CD4-positive, alpha-beta memory T cell (primary cell): ENCODE results near the gene SLC25A39. TPM values are rescaled to one million over a fixed set of nuclear protein-coding genes. Genes with fewer than 3 reads are reported as not detected.
A peak's percentile ranks its signal among the peaks of the same experiment; 100 is the strongest.

ENCODE experiments used
- CTCF ChIA-PET: fragments of 350-600 bp; sonication (Branson Sonifier 250); formaldehyde crosslinking; loops from one replicate; lab custom pipeline; 2021; ENCODE audit warnings: inconsistent platforms; ENCODE audit not compliant: partially characterized antibody; lab: Charles Lee
- POLR2A ChIA-PET: fragments of 350-600 bp; sonication (Branson Sonifier 250); formaldehyde crosslinking; loops from one replicate; lab custom pipeline; 2021; ENCODE audit not compliant: partially characterized antibody; lab: Charles Lee
- DNase-seq, 5 donors: peaks; one replicate each; pipeline versions ENCODE4 v3.0.0 to v3.0.0-alpha.2; 2020 to 2022; ENCODE audit warnings: mixed read lengths in 1 of 5
- H3K27ac ChIP-seq: one replicate; pipeline ENCODE4 v1.7.0; 2013; ENCODE audit warnings: low read depth, low read length
- H3K27me3 ChIP-seq: 2 replicates; pipeline ENCODE4 v1.7.0; 2013; ENCODE audit warnings: mild to moderate bottlenecking, low read length, moderate library complexity; ENCODE audit not compliant: insufficient read depth
- H3K36me3 ChIP-seq: 2 replicates; pipeline ENCODE4 v1.7.0; 2013; ENCODE audit warnings: mild to moderate bottlenecking, low read length, moderate library complexity; ENCODE audit not compliant: insufficient read depth
- H3K4me1 ChIP-seq: 2 replicates; pipeline ENCODE4 v1.7.0; 2013; ENCODE audit warnings: mild to moderate bottlenecking, low read length, moderate library complexity; ENCODE audit not compliant: insufficient read depth
- H3K4me3 ChIP-seq, 2 donors: one replicate each; pipeline ENCODE4 v1.7.0; 2013; ENCODE audit warnings: low read length in 2 of 2, mild to moderate bottlenecking in 1 of 2
- H3K9me3 ChIP-seq, 2 donors: one replicate each; pipeline ENCODE4 v1.7.0; 2013; ENCODE audit warnings: low read length in 2 of 2, control low read depth in 1 of 2; ENCODE audit not compliant: control insufficient read depth in 1 of 2
- H3K27ac Mint-ChIP-seq, 7 donors: one replicate each; pipeline ENCODE4 v1.8.0; 2020 to 2021; ENCODE audit warnings: mixed read lengths in 7 of 7, mild to moderate bottlenecking in 6 of 7, inconsistent platforms in 3 of 7, moderate library complexity in 3 of 7
- H3K27me3 Mint-ChIP-seq, 2 donors: one replicate each; pipeline ENCODE4 v1.8.0; 2020 to 2021; ENCODE audit warnings: mixed read lengths in 2 of 2
- H3K36me3 Mint-ChIP-seq, 2 donors: one replicate each; pipeline ENCODE4 v1.8.0; 2020 to 2021; ENCODE audit warnings: mixed read lengths in 2 of 2, inconsistent platforms in 1 of 2, mild to moderate bottlenecking in 1 of 2
- H3K4me1 Mint-ChIP-seq, 4 donors: one replicate each; pipeline ENCODE4 v1.8.0; 2020 to 2021; ENCODE audit warnings: mixed read lengths in 4 of 4, mild to moderate bottlenecking in 1 of 4
- H3K4me3 Mint-ChIP-seq, 8 donors: one replicate each; pipeline ENCODE4 v1.8.0; 2020 to 2021; ENCODE audit warnings: mixed read lengths in 8 of 8, mild to moderate bottlenecking in 7 of 8, moderate library complexity in 6 of 8, inconsistent platforms in 3 of 8
- H3K9me3 Mint-ChIP-seq, 8 donors: one replicate each; pipeline ENCODE4 v1.8.0; 2020 to 2021; ENCODE audit warnings: mixed read lengths in 8 of 8, mild to moderate bottlenecking in 5 of 8, inconsistent platforms in 3 of 8, moderate library complexity in 1 of 8
- intact Hi-C: fragments of 100-400 bp; cut with micrococcal nuclease; formaldehyde crosslinking; loops from one replicate; pipeline ENCODE4 v1.15.1; 2023
- polyA plus RNA-seq, 2 donors: library from polyadenylated mRNA; unstranded; fragments of 300-500 nt; fragmentation: Illumina TruSeq; gene quantifications; one replicate each; pipeline ENCODE4 v1.2.3, GENCODE V29; 2021
- total RNA-seq, 2 experiments: library from RNA; stranded (reverse); gene quantifications; one replicate each; pipeline ENCODE4 v1.2.3, GENCODE V29; 2021

SLC25A39 gene
- total and polyA plus RNA-seq, 4 experiments from 2014 or later = 91.2 to 140 (median 105) TPM

GRCh38 chr17:44280392-44280937 is 44.2 kb downstream of the SLC25A39 start:
- intact Hi-C loops = no loop called here
- H3K27ac ChIP-seq = no peak overlapping the region
- Mint-ChIP-seq H3K27me3 (peaks cover 0 to 2% of the 10 kb centered on the region in 2 donors), H3K9me3 (peaks cover 0 to 3% (median 0%) of the 10 kb centered on the region in 8 donors), H3K4me1 (peaks cover 5 to 12% (median 9%) of the 10 kb centered on the region in 4 donors), H3K27ac (peak overlapping the region in 1 of 7 donors; percentile 63), H3K4me3 (no peak overlapping the region), H3K36me3 (no peaks in the 10 kb centered on the region)
- ChIA-PET POLR2A (interaction anchor here (0.6 kb wide), 1 partner anchor 34 kb away, joined by 3 read pairs; no protein-coding TSS in a partner anchor), CTCF (no interaction called here)
- no peak overlapping the region for H3K4me3 ChIP-seq
- H3K27me3 ChIP-seq = no peaks in the 10 kb centered on the region
- DNase-seq = no peak
- no peaks in the 10 kb centered on the region for H3K36me3 ChIP-seq
- H3K4me1 ChIP-seq = peaks cover 3% of the 10 kb centered on the region
- no peaks in the 10 kb centered on the region for H3K9me3 ChIP-seq

GRCh38 chr17:44279666-44280391 is 44.8 kb downstream of the SLC25A39 start:
- POLR2A ChIA-PET = interaction anchor here (0.6 kb wide), 1 partner anchor 34 kb away, joined by 3 read pairs; no protein-coding TSS in a partner anchor
- Histone ChIP-seq H3K4me1 (peaks cover 3% of the 10 kb centered on the region), H3K27ac (no peak overlapping the region), H3K36me3 (no peaks in the 10 kb centered on the region), H3K9me3 (no peaks in the 10 kb centered on the region), H3K27me3 (no peaks in the 10 kb centered on the region), H3K4me3 (no peak overlapping the region)
- peaks cover 5 to 12% (median 9%) of the 10 kb centered on the region in 4 donors for H3K4me1 Mint-ChIP-seq
- H3K27ac Mint-ChIP-seq = peak overlapping the region in 2 of 7 donors; percentile 63 to 74
- no peaks in the 10 kb centered on the region for H3K36me3 Mint-ChIP-seq
- peaks cover 0 to 3% (median 0%) of the 10 kb centered on the region in 8 donors for H3K9me3 Mint-ChIP-seq
- H3K4me3 Mint-ChIP-seq = no peak overlapping the region
- CTCF ChIA-PET = no interaction called here
- intact Hi-C loops = no loop called here
- DNase-seq = no peak
- H3K27me3 Mint-ChIP-seq = peaks cover 0 to 6% of the 10 kb centered on the region in 2 donors

- H3K27ac Mint-ChIP-seq = no peak overlapping the region
These were observed 45.3 kb downstream of the SLC25A39 start for GRCh38 chr17:44279346-44279665.

GRCh38 chr17:44277976-44278375 is 46.6 kb downstream of the SLC25A39 start:
- CTCF ChIA-PET = no interaction called here
- Histone ChIP-seq H3K4me1 (peaks cover 3% of the 10 kb centered on the region), H3K9me3 (no peaks in the 10 kb centered on the region), H3K27ac (no peak overlapping the region), H3K27me3 (no peaks in the 10 kb centered on the region), H3K36me3 (no peaks in the 10 kb centered on the region), H3K4me3 (no peak overlapping the region)
- H3K4me1 Mint-ChIP-seq = peaks cover 5 to 12% (median 9%) of the 10 kb centered on the region in 4 donors
- peaks cover 0 to 3% (median 0%) of the 10 kb centered on the region in 8 donors for H3K9me3 Mint-ChIP-seq
- H3K27me3 Mint-ChIP-seq = peaks cover 0 to 6% of the 10 kb centered on the region in 2 donors
- H3K4me3 Mint-ChIP-seq = no peak overlapping the region
- POLR2A ChIA-PET = no interaction called here
- H3K36me3 Mint-ChIP-seq = no peaks in the 10 kb centered on the region
- no peak for DNase-seq
- intact Hi-C loops = no loop called here
- H3K27ac Mint-ChIP-seq = no peak overlapping the region

More at GRCh38 chr17:44279346-44279665, 45.3 kb downstream of the SLC25A39 start:
- H3K4me3 ChIP-seq = no peak overlapping the region
- peaks cover 3% of the 10 kb centered on the region for H3K4me1 ChIP-seq
- H3K36me3 ChIP-seq = no peaks in the 10 kb centered on the region
- Mint-ChIP-seq H3K36me3 (no peaks in the 10 kb centered on the region), H3K4me3 (no peak overlapping the region), H3K4me1 (peaks cover 5 to 12% (median 9%) of the 10 kb centered on the region in 4 donors), H3K9me3 (peaks cover 0 to 3% (median 0%) of the 10 kb centered on the region in 8 donors), H3K27me3 (peaks cover 0 to 6% of the 10 kb centered on the region in 2 donors)
- no peaks in the 10 kb centered on the region for H3K9me3 ChIP-seq
- DNase-seq = no peak
- intact Hi-C loops = no loop called here
- CTCF ChIA-PET = no interaction called here
- no peak overlapping the region for H3K27ac ChIP-seq
- no peaks in the 10 kb centered on the region for H3K27me3 ChIP-seq
- POLR2A ChIA-PET = interaction anchor here (0.9 kb wide), 1 partner anchor 58 kb away, joined by 4 read pairs; no protein-coding TSS in a partner anchor

GRCh38 chr17:44273607-44274006 is 51.0 kb downstream of the SLC25A39 start:
- POLR2A ChIA-PET = no interaction called here
- peaks cover 0 to 1% (median 0%) of the 10 kb centered on the region in 4 donors for H3K4me1 Mint-ChIP-seq

GRCh38 chr17:44272954-44273353 is 51.7 kb downstream of the SLC25A39 start:
- intact Hi-C loops = no loop called here
- no peaks in the 10 kb centered on the region for H3K9me3 Mint-ChIP-seq
- no peaks in the 10 kb centered on the region for H3K4me1 Mint-ChIP-seq
- H3K9me3 ChIP-seq = no peaks in the 10 kb centered on the region
- H3K4me3 Mint-ChIP-seq = no peak overlapping the region
- H3K27me3 Mint-ChIP-seq = peaks cover 2 to 7% of the 10 kb centered on the region in 2 donors
- no peak for DNase-seq
- CTCF ChIA-PET = interaction anchor here (1.1 kb wide), 1 partner anchor 10 kb away, joined by 4 read pairs; no protein-coding TSS in a partner anchor
- no peaks in the 10 kb centered on the region for H3K4me1 ChIP-seq
- H3K4me3 ChIP-seq = no peak overlapping the region
- no peak overlapping the region for H3K27ac ChIP-seq
- H3K36me3 Mint-ChIP-seq = no peaks in the 10 kb centered on the region
- no peaks in the 10 kb centered on the region for H3K27me3 ChIP-seq
- no peak overlapping the region for H3K27ac Mint-ChIP-seq
- POLR2A ChIA-PET = no interaction called here
- no peaks in the 10 kb centered on the region for H3K36me3 ChIP-seq

More at GRCh38 chr17:44273607-44274006, 51.0 kb downstream of the SLC25A39 start:
- Mint-ChIP-seq H3K36me3 (no peaks in the 10 kb centered on the region), H3K27me3 (peaks cover 2 to 9% of the 10 kb centered on the region in 2 donors), H3K9me3 (no peaks in the 10 kb centered on the region), H3K27ac (no peak overlapping the region), H3K4me3 (no peak overlapping the region)
- intact Hi-C loops = no loop called here
- no peak for DNase-seq
- Histone ChIP-seq H3K36me3 (no peaks in the 10 kb centered on the region), H3K9me3 (no peaks in the 10 kb centered on the region), H3K4me1 (no peaks in the 10 kb centered on the region), H3K27ac (no peak overlapping the region), H3K27me3 (no peaks in the 10 kb centered on the region), H3K4me3 (no peak overlapping the region)
- CTCF ChIA-PET = no interaction called here

- no peak overlapping the region for H3K4me3 Mint-ChIP-seq
- Histone ChIP-seq H3K27me3 (no peaks in the 10 kb centered on the region), H3K9me3 (no peaks in the 10 kb centered on the region), H3K4me3 (no peak overlapping the region), H3K27ac (no peak overlapping the region), H3K4me1 (no peaks in the 10 kb centered on the region), H3K36me3 (no peaks in the 10 kb centered on the region)
- H3K36me3 Mint-ChIP-seq = no peaks in the 10 kb centered on the region
- peaks cover 2 to 7% of the 10 kb centered on the region in 2 donors for H3K27me3 Mint-ChIP-seq
- H3K9me3 Mint-ChIP-seq = no peaks in the 10 kb centered on the region
- no peak for DNase-seq
- H3K27ac Mint-ChIP-seq = no peak overlapping the region
- CTCF ChIA-PET = interaction anchor here (1.1 kb wide), 1 partner anchor 10 kb away, joined by 4 read pairs; no protein-coding TSS in a partner anchor
- POLR2A ChIA-PET = no interaction called here
- intact Hi-C loops = no loop called here
- H3K4me1 Mint-ChIP-seq = no peaks in the 10 kb centered on the region
These were observed 52.2 kb downstream of the SLC25A39 start for GRCh38 chr17:44272321-44272951.
